ENCODE data around the gene MOB1B. TPM values are rescaled to one million over a fixed set of nuclear protein-coding genes. Genes with fewer than 3 reads are reported as not detected.

The MOB1B gene
- total and polyA plus RNA-seq, 2 experiments from 2014 or later: 5.3 to 23.5 TPM

DNA sequence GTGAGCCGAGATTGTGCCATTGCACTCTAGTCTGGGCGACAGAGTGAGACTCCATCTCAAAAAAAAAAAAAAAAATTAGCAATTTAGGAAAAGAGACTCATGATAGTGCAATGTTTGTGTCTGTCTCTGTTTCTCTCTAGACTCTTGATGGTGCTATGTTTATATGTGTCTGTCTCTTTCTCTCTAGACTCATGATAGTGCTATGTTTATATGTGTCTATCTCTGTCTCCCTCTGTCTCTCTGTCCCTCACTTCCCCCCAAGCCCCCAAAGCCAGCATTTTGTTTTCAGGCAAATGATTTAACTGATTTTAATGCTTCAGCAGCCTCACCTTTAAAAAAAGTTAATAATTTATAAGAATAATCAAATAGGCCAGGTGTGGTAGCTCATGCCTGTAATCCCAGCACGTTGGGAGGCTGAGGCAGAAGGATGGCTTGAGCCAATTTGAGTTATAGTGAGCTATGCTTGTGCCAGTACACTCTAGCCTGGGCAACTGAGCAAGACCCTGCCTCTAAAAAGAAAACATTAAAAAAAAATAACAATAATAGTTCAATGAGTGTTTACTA lies 6.9 kb downstream of the MOB1B start:
- Histone ChIP-seq H4K20me1 (ENCODE audit: insufficient read depth, poor library complexity, severe bottlenecking) (no peaks in the 10 kb centered on the region), H3K79me2 (peaks cover 95% of the 10 kb centered on the region), H3K9me3 (ENCODE audit: low read depth) (no peaks in the 10 kb centered on the region), H3K27ac (no peak overlapping the region), H2AFZ (no peak overlapping the region), H3K27me3 (no peaks in the 10 kb centered on the region), H3K4me2 (no peak overlapping the region), H3K4me3 (no peak overlapping the region), H3K36me3 (replicated peaks; ENCODE audit: insufficient read depth, low read depth) (no peaks in the 10 kb centered on the region), H3K9me2 (replicated peaks; ENCODE audit: insufficient read depth) (no peaks in the 10 kb centered on the region), H3K4me1 (ENCODE audit: insufficient read depth) (peaks cover under 1% of the 10 kb centered on the region)
- no peak for DNase-seq (ENCODE audit: low spot score)
- WGBS (ENCODE audit: low lambda C conversion rate, missing lambda C conversion rate): 86% methylated on average over 3 of the region's 3 CpGs
- TF ChIP-seq, protein P1, sequence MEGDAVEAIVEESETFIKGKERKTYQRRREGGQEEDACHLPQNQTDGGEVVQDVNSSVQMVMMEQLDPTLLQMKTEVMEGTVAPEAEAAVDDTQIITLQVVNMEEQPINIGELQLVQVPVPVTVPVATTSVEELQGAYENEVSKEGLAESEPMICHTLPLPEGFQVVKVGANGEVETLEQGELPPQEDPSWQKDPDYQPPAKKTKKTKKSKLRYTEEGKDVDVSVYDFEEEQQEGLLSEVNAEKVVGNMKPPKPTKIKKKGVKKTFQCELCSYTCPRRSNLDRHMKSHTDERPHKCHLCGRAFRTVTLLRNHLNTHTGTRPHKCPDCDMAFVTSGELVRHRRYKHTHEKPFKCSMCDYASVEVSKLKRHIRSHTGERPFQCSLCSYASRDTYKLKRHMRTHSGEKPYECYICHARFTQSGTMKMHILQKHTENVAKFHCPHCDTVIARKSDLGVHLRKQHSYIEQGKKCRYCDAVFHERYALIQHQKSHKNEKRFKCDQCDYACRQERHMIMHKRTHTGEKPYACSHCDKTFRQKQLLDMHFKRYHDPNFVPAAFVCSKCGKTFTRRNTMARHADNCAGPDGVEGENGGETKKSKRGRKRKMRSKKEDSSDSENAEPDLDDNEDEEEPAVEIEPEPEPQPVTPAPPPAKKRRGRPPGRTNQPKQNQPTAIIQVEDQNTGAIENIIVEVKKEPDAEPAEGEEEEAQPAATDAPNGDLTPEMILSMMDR (IDR thresholded peaks at IDR 0.05; ENCODE audit: poor library complexity): no peak
- TF ChIP-seq EZH2phosphoT487 (IDR thresholded peaks at IDR 0.05; ENCODE audit: low read depth, severe bottlenecking, unreplicated experiment) (no peak), EZH2 (IDR thresholded peaks at IDR 0.05; ENCODE audit: borderline replicate concordance) (no peak)

DNA sequence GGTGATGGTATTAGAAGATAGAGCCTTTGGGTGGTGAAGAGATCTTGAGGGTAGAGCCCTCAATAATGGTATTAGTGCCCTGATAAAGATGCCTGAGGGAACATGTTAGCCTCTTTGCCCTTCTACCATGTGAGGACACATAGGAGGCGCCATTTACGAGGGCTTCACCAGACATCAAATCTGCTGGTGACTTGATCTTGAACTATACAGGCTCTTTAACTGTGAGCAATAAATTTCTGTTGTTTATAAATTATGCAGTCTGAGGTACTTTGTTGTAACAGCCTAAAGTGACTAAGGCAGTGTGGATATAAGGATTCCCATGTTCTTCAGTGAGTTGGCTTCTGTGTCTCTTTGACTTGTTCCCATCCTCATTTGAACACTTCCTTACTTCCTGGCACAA lies 11.8 kb downstream of the MOB1B start:
- no peak for DNase-seq (ENCODE audit: low spot score)
- H3K27ac ChIP-seq: no peak overlapping the region
- H3K4me1 ChIP-seq (ENCODE audit: insufficient read depth): no peaks in the 10 kb centered on the region
- peaks cover 4% of the 10 kb centered on the region for H4K20me1 ChIP-seq (ENCODE audit: insufficient read depth, poor library complexity, severe bottlenecking)
- 97% methylated on average over 2 of the region's 2 CpGs for WGBS (ENCODE audit: low lambda C conversion rate, missing lambda C conversion rate)
- no peaks in the 10 kb centered on the region for H3K27me3 ChIP-seq
- H3K36me3 ChIP-seq (replicated peaks; ENCODE audit: insufficient read depth, low read depth): no peaks in the 10 kb centered on the region
- no peaks in the 10 kb centered on the region for H3K9me3 ChIP-seq (ENCODE audit: low read depth)
- TF ChIP-seq, protein P1 (IDR thresholded peaks at IDR 0.05; ENCODE audit: poor library complexity): no peak
- no peak for TF ChIP-seq EZH2 (IDR thresholded peaks at IDR 0.05; ENCODE audit: borderline replicate concordance)
- TF ChIP-seq EZH2phosphoT487 (IDR thresholded peaks at IDR 0.05; ENCODE audit: low read depth, severe bottlenecking, unreplicated experiment): no peak
- H3K4me2 ChIP-seq: no peak overlapping the region
- peaks cover 88% of the 10 kb centered on the region for H3K79me2 ChIP-seq
- no peak overlapping the region for H2AFZ ChIP-seq
- no peaks in the 10 kb centered on the region for H3K9me2 ChIP-seq (replicated peaks; ENCODE audit: insufficient read depth)
- H3K4me3 ChIP-seq: no peak overlapping the region

DNA sequence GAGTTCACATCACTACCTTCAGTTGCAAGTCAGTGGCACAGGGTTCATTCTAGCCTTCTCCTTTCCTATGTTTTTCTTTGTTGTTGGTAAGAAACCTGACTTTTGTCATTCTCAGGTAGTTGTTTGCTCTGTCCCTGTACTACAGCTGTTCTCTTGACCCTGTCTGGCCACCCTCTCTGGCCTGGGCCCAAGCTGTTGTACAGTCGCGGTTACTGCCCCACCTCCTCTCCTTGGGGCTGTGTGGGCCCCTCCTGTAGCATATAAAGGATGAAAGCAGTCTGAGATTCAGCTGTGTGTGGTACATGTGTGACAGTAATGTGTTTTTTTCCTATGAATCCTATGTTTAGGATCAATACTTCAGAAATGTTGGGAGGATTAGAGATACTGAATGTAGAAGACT lies 12.5 kb downstream of the MOB1B start:
- no peak for DNase-seq (ENCODE audit: low spot score)
- Histone ChIP-seq H4K20me1 (ENCODE audit: insufficient read depth, poor library complexity, severe bottlenecking) (peaks cover 4% of the 10 kb centered on the region), H3K4me3 (no peak overlapping the region), H3K4me2 (no peak overlapping the region), H3K4me1 (ENCODE audit: insufficient read depth) (no peaks in the 10 kb centered on the region), H3K79me2 (peaks cover 88% of the 10 kb centered on the region), H3K27ac (no peak overlapping the region), H2AFZ (no peak overlapping the region), H3K9me2 (replicated peaks; ENCODE audit: insufficient read depth) (no peaks in the 10 kb centered on the region), H3K9me3 (ENCODE audit: low read depth) (no peaks in the 10 kb centered on the region), H3K36me3 (replicated peaks; ENCODE audit: insufficient read depth, low read depth) (no peaks in the 10 kb centered on the region), H3K27me3 (no peaks in the 10 kb centered on the region)
- TF ChIP-seq EZH2phosphoT487 (IDR thresholded peaks at IDR 0.05; ENCODE audit: low read depth, severe bottlenecking, unreplicated experiment) (no peak), EZH2 (IDR thresholded peaks at IDR 0.05; ENCODE audit: borderline replicate concordance) (no peak)
- TF ChIP-seq, protein P1 (IDR thresholded peaks at IDR 0.05; ENCODE audit: poor library complexity): no peak
- 89% methylated on average over 2 of the region's 2 CpGs for WGBS (ENCODE audit: low lambda C conversion rate, missing lambda C conversion rate)

All from hepatocyte (in vitro differentiated cells).